Measurements from ENCODE around the gene UPF1. TPM values are rescaled to one million over a fixed set of nuclear protein-coding genes. Genes with fewer than 3 reads are reported as not detected.

The UPF1 gene
- total and polyA plus RNA-seq, 2 of the 13 experiments (the other 11 are each of a cell fraction or from before 2014, with no cell fraction given) = 16.9 to 41.8 TPM

GRCh38 chr19:18867751-18868150 lies 36.0 kb downstream of the UPF1 start:
- DNase-seq (ENCODE audit: low spot score) (no peak), ATAC-seq (no peak), FAIRE-seq (no peak)
- no peak for TF ChIP-seq ZNF430 (CRISPR knock-in tag; IDR thresholded peaks at IDR 0.05)
- TF ChIP-seq, protein P1, sequence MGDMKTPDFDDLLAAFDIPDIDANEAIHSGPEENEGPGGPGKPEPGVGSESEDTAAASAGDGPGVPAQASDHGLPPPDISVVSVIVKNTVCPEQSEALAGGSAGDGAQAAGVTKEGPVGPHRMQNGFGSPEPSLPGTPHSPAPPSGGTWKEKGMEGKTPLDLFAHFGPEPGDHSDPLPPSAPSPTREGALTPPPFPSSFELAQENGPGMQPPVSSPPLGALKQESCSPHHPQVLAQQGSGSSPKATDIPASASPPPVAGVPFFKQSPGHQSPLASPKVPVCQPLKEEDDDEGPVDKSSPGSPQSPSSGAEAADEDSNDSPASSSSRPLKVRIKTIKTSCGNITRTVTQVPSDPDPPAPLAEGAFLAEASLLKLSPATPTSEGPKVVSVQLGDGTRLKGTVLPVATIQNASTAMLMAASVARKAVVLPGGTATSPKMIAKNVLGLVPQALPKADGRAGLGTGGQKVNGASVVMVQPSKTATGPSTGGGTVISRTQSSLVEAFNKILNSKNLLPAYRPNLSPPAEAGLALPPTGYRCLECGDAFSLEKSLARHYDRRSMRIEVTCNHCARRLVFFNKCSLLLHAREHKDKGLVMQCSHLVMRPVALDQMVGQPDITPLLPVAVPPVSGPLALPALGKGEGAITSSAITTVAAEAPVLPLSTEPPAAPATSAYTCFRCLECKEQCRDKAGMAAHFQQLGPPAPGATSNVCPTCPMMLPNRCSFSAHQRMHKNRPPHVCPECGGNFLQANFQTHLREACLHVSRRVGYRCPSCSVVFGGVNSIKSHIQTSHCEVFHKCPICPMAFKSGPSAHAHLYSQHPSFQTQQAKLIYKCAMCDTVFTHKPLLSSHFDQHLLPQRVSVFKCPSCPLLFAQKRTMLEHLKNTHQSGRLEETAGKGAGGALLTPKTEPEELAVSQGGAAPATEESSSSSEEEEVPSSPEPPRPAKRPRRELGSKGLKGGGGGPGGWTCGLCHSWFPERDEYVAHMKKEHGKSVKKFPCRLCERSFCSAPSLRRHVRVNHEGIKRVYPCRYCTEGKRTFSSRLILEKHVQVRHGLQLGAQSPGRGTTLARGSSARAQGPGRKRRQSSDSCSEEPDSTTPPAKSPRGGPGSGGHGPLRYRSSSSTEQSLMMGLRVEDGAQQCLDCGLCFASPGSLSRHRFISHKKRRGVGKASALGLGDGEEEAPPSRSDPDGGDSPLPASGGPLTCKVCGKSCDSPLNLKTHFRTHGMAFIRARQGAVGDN (CRISPR knock-in tag; IDR thresholded peaks at IDR 0.05) = 0 out of 2 replicates have a peak, but pooled peaks have one; percentile 6
- TF ChIP-seq RBM22 (optimal IDR thresholded peaks at IDR 0.05; ENCODE audit: low read length) = peak; percentile 41
- no peak overlapping the region for H3K4me2 ChIP-seq (ENCODE audit: low read depth, low read length)
- in situ Hi-C loops (cut with HindIII; ENCODE audit: extremely low pct_ligation_motif_present, low pct_unique_long_range_greater_than_20kb) = no loop called here
- no peak overlapping the region for H3K9ac ChIP-seq (ENCODE audit: insufficient read depth, low read depth, low read length)
- H4K20me1 ChIP-seq (ENCODE audit: insufficient read depth, low read length) = no peaks in the 10 kb centered on the region
- H3K4me3 ChIP-seq (replicated peaks in 1 of 3; ENCODE audit: insufficient read depth in 1 of 3, low read depth in 2 of 3, low read length in 3 of 3) = no peak overlapping the region
- H3K79me2 ChIP-seq (ENCODE audit: insufficient read depth, low read length) = no peaks in the 10 kb centered on the region
- no peak overlapping the region for H2AFZ ChIP-seq (ENCODE audit: low read length)
- CTCF ChIA-PET (ENCODE audit: low intra/inter-chr PET ratio, low total read pairs) = no interaction called here
- H3K4me1 ChIP-seq (ENCODE audit: insufficient read depth, low read length) = peaks cover 19% of the 10 kb centered on the region
- WGBS (ENCODE audit: low lambda C conversion rate) = over 99% methylated on average over 20 of the region's 23 CpGs
- no TSS peak for BruUV-seq (replicated peaks)
- no peaks in the 10 kb centered on the region for H3K27me3 ChIP-seq (ENCODE audit: control insufficient read depth in 1 of 2, insufficient read depth in 2 of 2, low read length in 2 of 2)
- no peak overlapping the region for H3K27ac ChIP-seq (ENCODE audit: extremely low read length, insufficient read depth, low read length)
- POLR2A ChIA-PET = no interaction called here
- H3K36me3 ChIP-seq (replicated peaks in 1 of 2; ENCODE audit: control insufficient read depth in 1 of 2, insufficient read depth in 2 of 2, low read length in 2 of 2) = peaks cover 26 to 48% of the 10 kb centered on the region in 2 experiments; a peak in 4 of 5 replicates
- no peaks in the 10 kb centered on the region for H3K9me3 ChIP-seq (ENCODE audit: low read length)
- intact Hi-C loops (cut with micrococcal nuclease; ENCODE audit: unreplicated experiment) = no loop called here

DNA sequence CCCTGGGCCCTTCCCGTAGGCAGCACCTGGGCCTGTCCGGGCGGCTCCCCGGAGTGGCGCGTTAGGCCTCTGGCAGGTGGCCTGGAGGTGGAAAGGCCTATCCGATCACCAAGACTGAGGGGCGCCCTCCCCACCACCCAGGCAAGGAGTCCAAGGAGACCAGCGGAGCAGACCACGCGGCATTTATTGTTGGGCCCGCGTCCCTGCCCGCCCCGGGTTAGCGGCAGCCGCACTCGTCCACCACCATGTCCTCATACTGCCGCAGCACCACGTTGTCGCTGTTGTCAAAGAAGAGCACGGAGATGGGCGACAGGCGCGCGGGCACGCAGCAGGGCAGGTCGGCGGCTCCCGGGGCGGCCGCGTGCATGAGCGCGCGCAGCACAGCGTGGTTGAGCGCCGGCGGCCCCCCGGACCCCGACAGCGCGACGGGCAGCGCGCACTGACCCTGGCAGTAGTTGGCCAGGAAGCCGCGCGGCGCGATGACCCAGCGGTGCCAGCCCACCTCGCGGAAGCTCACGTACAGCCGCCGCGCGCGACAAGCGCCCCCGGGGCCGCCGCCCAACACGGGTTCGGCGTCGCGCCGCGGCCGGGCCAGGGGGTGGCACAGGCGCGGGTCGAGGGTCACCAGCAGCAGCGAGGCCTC lies 36.7 kb downstream of the UPF1 start:
- Histone ChIP-seq H3K27ac (ENCODE audit: extremely low read length, insufficient read depth, low read length) (no peak overlapping the region), H3K36me3 (replicated peaks in 1 of 2; ENCODE audit: control insufficient read depth in 1 of 2, insufficient read depth in 2 of 2, low read length in 2 of 2) (peaks cover 21 to 41% of the 10 kb centered on the region in 2 experiments; a peak in 4 of 5 replicates), H3K9me3 (ENCODE audit: low read length) (no peaks in the 10 kb centered on the region), H3K27me3 (ENCODE audit: control insufficient read depth in 1 of 2, insufficient read depth in 2 of 2, low read length in 2 of 2) (no peaks in the 10 kb centered on the region), H3K4me2 (ENCODE audit: low read depth, low read length) (no peak overlapping the region), H2AFZ (ENCODE audit: low read length) (no peak overlapping the region), H3K9ac (ENCODE audit: insufficient read depth, low read depth, low read length) (no peak overlapping the region), H4K20me1 (ENCODE audit: insufficient read depth, low read length) (no peaks in the 10 kb centered on the region), H3K79me2 (ENCODE audit: insufficient read depth, low read length) (no peaks in the 10 kb centered on the region), H3K4me1 (ENCODE audit: insufficient read depth, low read length) (peaks cover 19% of the 10 kb centered on the region), H3K4me3 (replicated peaks in 1 of 3; ENCODE audit: insufficient read depth in 1 of 3, low read depth in 2 of 3, low read length in 3 of 3) (no peak overlapping the region)
- WGBS (ENCODE audit: low lambda C conversion rate) = 98% methylated on average over 29 of the region's 77 CpGs
- intact Hi-C loops (cut with micrococcal nuclease; ENCODE audit: unreplicated experiment) = no loop called here
- in situ Hi-C loops (cut with HindIII; ENCODE audit: extremely low pct_ligation_motif_present, low pct_unique_long_range_greater_than_20kb) = no loop called here
- DNase-seq (ENCODE audit: low spot score) (no peak), ATAC-seq (no peak), FAIRE-seq (no peak)
- no TSS peak for BruUV-seq (replicated peaks)
- ChIA-PET CTCF (ENCODE audit: low intra/inter-chr PET ratio, low total read pairs) (no interaction called here), POLR2A (no interaction called here)
- TF ChIP-seq KLF12 (CRISPR knock-in tag; IDR thresholded peaks at IDR 0.05; ENCODE audit: borderline replicate concordance) (no peak), ZC3H13 (CRISPR knock-in tag; IDR thresholded peaks at IDR 0.05) (peak; percentile 69; the same call in 1 of the 2 replicates), ZBTB38 (CRISPR knock-in tag; IDR thresholded peaks at IDR 0.05) (peak; percentile 47; the same call in 1 of the 2 replicates), GLI4 (CRISPR knock-in tag; IDR thresholded peaks at IDR 0.05; ENCODE audit: borderline replicate concordance) (no peak), ZBTB33 (CRISPR knock-in tag; IDR thresholded peaks at IDR 0.05) (peak; percentile 58; the same call in 1 of the 2 replicates), ZSCAN25 (CRISPR knock-in tag; IDR thresholded peaks at IDR 0.05) (no peak), AGO2 (optimal IDR thresholded peaks at IDR 0.05; ENCODE audit: low read depth, low read length) (peak; percentile 90)

All from HepG2 (cell line).